HepG2 (cell line): ENCODE measurements around the gene ZMIZ1. TPM values are rescaled to one million over a fixed set of nuclear protein-coding genes. Genes with fewer than 3 reads are reported as not detected.

Experiments used
- ATAC-seq: fragments of 200-7000 bp; cut with Tn5 transposase; 3 replicates; pipeline ENCODE4 v1.9.1; 2020; ENCODE audit warnings: mild to moderate bottlenecking, moderate library complexity
- BruUV-seq: library from RNA; stranded (reverse); fragments of 400-500 nt; replicated peaks from 2 replicates; lab custom pipeline; 2021; lab: Mats Ljungman, UMichigan
- CTCF ChIA-PET: fragments of 300-600 bp; formaldehyde crosslinking; extraction: SDS; loops from one replicate; lab custom pipeline; 2021; ENCODE audit warnings: low total read pairs, inconsistent platforms, low intra/inter-chr PET ratio; lab: Yijun Ruan, JAX
- POLR2A ChIA-PET: fragments of 350-600 bp; sonication (Branson Sonifier 250); formaldehyde crosslinking; loops from one replicate; lab custom pipeline; 2020; ENCODE audit warnings: antibody characterized with exemption, inconsistent platforms; lab: Yijun Ruan, JAX
- DNase-seq: peaks from one replicate; pipeline ENCODE4 v3.0.0-alpha.2; 2015; ENCODE audit warnings: low spot score
- FAIRE-seq: peaks from 3 replicates; lab custom pipeline; 2011; peaks lifted over from hg19 to GRCh38; lab: Jason Lieb, UNC
- H2AFZ ChIP-seq: one replicate; pipeline ENCODE4 v1.6.1; 2011; ENCODE audit warnings: low read length, inconsistent platforms
- H3K27ac ChIP-seq: fragments of 300-600 bp; 3 replicates; pipeline ENCODE4 v1.8.0; 2011; ENCODE audit warnings: mixed run types, mild to moderate bottlenecking, mixed read lengths, low read length, inconsistent platforms; ENCODE audit not compliant: insufficient read depth; ENCODE audit errors: extremely low read length
- H3K27me3 ChIP-seq, 2 experiments: fragments of 200-600 bp in 1 of 2; 2 replicates in 1 of 2; 3 replicates in 1 of 2; pipeline versions ENCODE4 v1.6.0 to v1.8.0; 2011; ENCODE audit warnings: low read length in 2 of 2, mild to moderate bottlenecking in 2 of 2, moderate library complexity in 2 of 2, inconsistent platforms in 1 of 2; ENCODE audit not compliant: insufficient read depth in 2 of 2, control insufficient read depth in 1 of 2
- H3K36me3 ChIP-seq, 2 experiments: fragments of 200-600 bp in 1 of 2; replicated peaks in 1 of 2; 2 replicates in 1 of 2; 3 replicates in 1 of 2; pipeline versions ENCODE4 v1.5.1 to v1.8.0; 2011; ENCODE audit warnings: low read length in 2 of 2, inconsistent platforms in 1 of 2; ENCODE audit not compliant: insufficient read depth in 2 of 2, control insufficient read depth in 1 of 2
- H3K4me1 ChIP-seq: 2 replicates; pipeline ENCODE4 v1.5.1; 2012; ENCODE audit warnings: low read length, inconsistent platforms; ENCODE audit not compliant: insufficient read depth
- H3K4me2 ChIP-seq: 2 replicates; pipeline ENCODE4 v1.6.0; 2011; ENCODE audit warnings: low read depth, low read length, inconsistent platforms
- H3K4me3 ChIP-seq, 3 experiments: fragments of 200-600 bp in 1 of 3; sonication (generic), shearing (Covaris generic) in 1 of 3; replicated peaks in 1 of 3; 2 replicates each; pipeline ENCODE4 v1.5.1; 2011 to 2016; ENCODE audit warnings: low read length in 3 of 3, inconsistent platforms in 2 of 3, low read depth in 2 of 3, mild to moderate bottlenecking in 2 of 3, control low read depth in 1 of 3, mixed read lengths in 1 of 3; ENCODE audit not compliant: insufficient read depth in 1 of 3
- H3K79me2 ChIP-seq: one replicate; pipeline ENCODE4 v1.6.1; 2011; ENCODE audit warnings: low read length, inconsistent platforms; ENCODE audit not compliant: insufficient read depth
- H3K9ac ChIP-seq: 2 replicates; pipeline ENCODE4 v1.6.0; 2011; ENCODE audit warnings: mild to moderate bottlenecking, low read depth, low read length, inconsistent platforms; ENCODE audit not compliant: insufficient read depth
- H3K9me3 ChIP-seq: 2 replicates; pipeline ENCODE4 v1.5.1; 2012; ENCODE audit warnings: mild to moderate bottlenecking, low read length
- H4K20me1 ChIP-seq: 2 replicates; pipeline ENCODE4 v1.6.0; 2011; ENCODE audit warnings: inconsistent platforms, mild to moderate bottlenecking, low read length, moderate library complexity; ENCODE audit not compliant: insufficient read depth
- CHD4 ChIP-seq: fragments of 200-600 bp; sonication (generic); IDR thresholded peaks from 2 replicates; pipeline ENCODE4 v1.7.0; 2017; ENCODE audit warnings: mild to moderate bottlenecking, low read length, borderline replicate concordance
- FOXK1 ChIP-seq: sonication (generic); formaldehyde crosslinking; IDR thresholded peaks from 2 replicates; pipeline ENCODE4 v1.4.0; 2020; ENCODE audit warnings: low read depth, missing genetic modification reagents, borderline replicate concordance
- FOXK2 ChIP-seq: fragments of 450-650 bp; IDR thresholded peaks from 2 replicates; pipeline ENCODE4 v1.6.1; 2016
- FOXP1 ChIP-seq, 2 experiments: fragments of 450-650 bp in 1 of 2; IDR thresholded peaks; 2 replicates each; pipeline ENCODE4 v1.6.1; 2017 to 2018; ENCODE audit warnings: antibody characterized with exemption in 1 of 2
- NONO ChIP-seq, 2 experiments: fragments of 450-650 bp in 1 of 2; sonication (generic) in 1 of 2; formaldehyde crosslinking in 1 of 2; IDR thresholded peaks in 1 of 2; conservative IDR thresholded peaks in 1 of 2; 2 replicates each; pipeline versions ENCODE4 v1.6.1 to v1.8.0; 2017 to 2022; ENCODE audit warnings: mild to moderate bottlenecking in 1 of 2, missing genetic modification reagents in 1 of 2, moderate library complexity in 1 of 2
- RAD51 ChIP-seq: fragments of 450-650 bp; IDR thresholded peaks from 2 replicates; pipeline ENCODE4 v1.6.1; 2016; ENCODE audit warnings: borderline replicate concordance
- TEAD3 ChIP-seq: optimal IDR thresholded peaks from 2 replicates; pipeline ENCODE3; 2016; ENCODE audit warnings: borderline replicate concordance
- TRAFD1 ChIP-seq: sonication (generic); formaldehyde crosslinking; IDR thresholded peaks from 2 replicates; pipeline ENCODE4 v1.5.1; 2020; ENCODE audit warnings: missing genetic modification reagents, mild to moderate bottlenecking, borderline replicate concordance
- U2AF1 ChIP-seq: fragments of 200-400 bp; formaldehyde crosslinking; optimal IDR thresholded peaks from 2 replicates; pipeline ENCODE3; 2017; ENCODE audit warnings: mild to moderate bottlenecking, low read depth, low read length
- ZNF570 ChIP-seq: sonication (generic); formaldehyde crosslinking; IDR thresholded peaks from 2 replicates; pipeline ENCODE4 v1.4.0; 2020; ENCODE audit warnings: mild to moderate bottlenecking, missing genetic modification reagents, borderline replicate concordance
- WGBS: methylation state at CpG from one replicate; pipeline ENCODE4 v1.1.6; 2017; ENCODE audit warnings: low lambda C conversion rate; 5-methylcytosine and 5-hydroxymethylcytosine counted together
- in situ Hi-C: cut with HindIII; loops from 2 replicates; pipeline ENCODE4 v1.10.0; 2017; ENCODE audit warnings: low pct_unique_long_range_greater_than_20kb; ENCODE audit not compliant: extremely low pct_ligation_motif_present
- intact Hi-C: fragments of 100-400 bp; cut with micrococcal nuclease; formaldehyde crosslinking; loops from one replicate; pipeline ENCODE4 v1.10.0; 2022; ENCODE audit not compliant: unreplicated experiment
- polyA plus RNA-seq, 8 experiments: library from polyadenylated mRNA; depleted of rRNA in 3 of 8; stranded (reverse) in 7 of 8; unstranded in 1 of 8; fragments of >200 nt; fragmentation: Illumina TruSeq in 4 of 8; extraction: Trizol in 4 of 8; gene quantifications; 2 replicates each; pipeline versions ENCODE4 v1.2.1 to v1.2.3, GENCODE V29; 2011 to 2016; ENCODE audit warnings: low read depth in 4 of 8, missing spikeins in 1 of 8, mixed read lengths in 1 of 8; ENCODE audit not compliant: insufficient read depth in 1 of 8
- total RNA-seq, 5 experiments: library from RNA; depleted of rRNA; stranded (reverse); fragments of >200 nt; fragmentation: Illumina TruSeq; extraction: Trizol; gene quantifications; 2 replicates each; pipeline ENCODE4 v1.2.3, GENCODE V29; 2016; ENCODE audit warnings: low read depth in 1 of 5
- TF ChIP-seq, protein P1 (sequence below): fragments of 450-650 bp; IDR thresholded peaks from 2 replicates; pipeline ENCODE4 v1.6.1; 2016

The ZMIZ1 gene
- total and polyA plus RNA-seq, 2 of the 13 experiments (the other 11 are each of a cell fraction or from before 2014, with no cell fraction given), result 5.3 to 10.2 TPM

DNA sequence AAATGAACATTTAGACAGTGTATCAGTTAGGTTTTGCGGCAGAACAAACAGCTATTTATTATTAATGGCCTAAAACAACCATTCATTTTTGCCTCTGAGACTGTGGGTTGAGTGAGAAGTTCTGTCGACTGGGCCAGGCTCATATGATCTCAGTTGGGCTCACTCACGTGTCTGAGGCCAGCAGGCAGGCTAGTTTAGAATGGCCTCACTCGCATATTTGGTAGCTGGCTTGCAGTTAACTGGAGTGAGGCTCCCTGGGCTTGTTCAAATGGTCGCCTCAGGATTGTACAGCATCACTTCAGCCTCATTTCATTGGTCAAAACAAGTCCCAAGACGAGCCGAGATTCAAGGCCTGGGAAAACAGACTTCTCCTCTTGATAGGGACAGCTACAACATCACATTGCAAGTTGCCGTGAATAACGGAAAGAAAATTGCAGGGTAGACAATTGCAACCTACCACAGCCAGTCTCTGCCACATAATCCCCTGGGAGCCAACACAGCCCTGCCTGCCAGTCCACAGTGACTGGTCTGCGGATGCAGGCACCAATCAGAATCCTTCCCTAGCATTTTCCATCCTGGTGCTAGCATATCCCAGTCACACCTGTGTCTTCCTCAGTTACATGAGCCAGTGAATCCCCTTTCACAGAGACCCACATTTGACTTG is 255.4 kb downstream of the ZMIZ1 start:
- Histone ChIP-seq H3K9ac (no peak overlapping the region), H3K4me3 (no peak overlapping the region), H3K27ac (no peak overlapping the region), H3K27me3 (0 out of 5 replicates have a peak, but pooled peaks cover 0 to 3% of the 10 kb centered on the region in 2 experiments), H4K20me1 (no peaks in the 10 kb centered on the region), H3K36me3 (no peaks in the 10 kb centered on the region), H2AFZ (no peak overlapping the region), H3K4me1 (peaks cover 10% of the 10 kb centered on the region; the same call in 1 of the 2 replicates), H3K4me2 (no peak overlapping the region), H3K79me2 (no peaks in the 10 kb centered on the region), H3K9me3 (no peaks in the 10 kb centered on the region)
- 55% methylated on average over 10 of the region's 10 CpGs for WGBS
- no peak for DNase-seq
- CTCF ChIA-PET, result no interaction called here
- ATAC-seq, result no peak
- no peak for FAIRE-seq
- BruUV-seq, result no TSS peak
- in situ Hi-C loops, result no loop called here
- TF ChIP-seq ZNF570 (CRISPR knock-in tag), result no peak
- TF ChIP-seq TEAD3, result no peak
- intact Hi-C loops, result no loop called here
- POLR2A ChIA-PET, result interaction anchor here (1.1 to 3.0 kb wide), 2 partner anchors 12 to 24 kb away, joined by 3 to 8 read pairs; partner anchors contain the start of gene PPIF

DNA sequence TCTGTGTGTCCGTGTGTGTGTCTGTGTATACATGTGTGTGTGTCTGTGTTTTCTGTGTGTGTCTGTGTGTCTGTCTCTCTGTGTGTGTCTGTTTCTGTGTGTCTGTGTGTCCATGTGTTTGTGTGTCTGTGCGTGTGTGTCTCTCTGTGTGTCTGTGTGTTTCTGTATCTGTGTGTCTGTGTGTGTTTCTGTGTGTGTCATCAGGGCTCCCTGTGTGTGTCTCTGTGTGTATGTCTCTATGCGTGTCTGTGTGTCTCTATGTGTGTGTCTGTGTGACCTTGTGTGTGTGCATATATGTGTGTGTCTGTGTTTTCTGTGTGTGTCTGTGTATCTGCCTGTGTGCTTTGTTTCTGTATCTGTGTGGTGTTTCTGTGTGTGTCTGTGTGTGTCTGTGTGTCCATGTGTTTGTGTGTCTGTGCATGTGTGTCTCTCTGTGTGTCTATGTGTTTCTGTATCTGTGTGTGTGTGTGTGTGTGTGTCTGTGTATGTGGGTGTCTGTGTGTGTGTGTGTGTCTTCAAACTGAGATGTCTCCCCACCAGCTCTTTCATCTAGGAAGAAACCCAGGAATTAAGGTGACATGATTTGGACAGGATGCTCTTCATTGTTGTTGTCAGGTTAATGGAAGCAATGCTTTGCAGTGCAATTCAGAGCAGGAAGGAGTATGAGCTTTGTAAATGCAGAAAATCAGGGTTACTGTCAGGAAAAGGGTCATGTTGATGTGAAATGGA is 257.8 kb downstream of the ZMIZ1 start:
- Histone ChIP-seq H3K27ac (no peak overlapping the region), H2AFZ (no peak overlapping the region), H3K79me2 (no peaks in the 10 kb centered on the region), H3K27me3 (0 out of 5 replicates have a peak, but pooled peaks cover 0 to 3% of the 10 kb centered on the region in 2 experiments), H3K9me3 (no peaks in the 10 kb centered on the region), H3K36me3 (no peaks in the 10 kb centered on the region), H3K4me1 (peaks cover 16% of the 10 kb centered on the region), H4K20me1 (no peaks in the 10 kb centered on the region), H3K4me2 (no peak overlapping the region), H3K9ac (peak overlapping the region; percentile 13; the same call in 1 of the 2 replicates), H3K4me3 (no peak overlapping the region)
- DNase-seq (no peak), ATAC-seq (no peak), FAIRE-seq (peak; percentile 49)
- ChIA-PET POLR2A (no interaction called here), CTCF (no interaction called here)
- 62% methylated on average over 3 of the region's 3 CpGs for whole genome bisulfite sequencing
- no TSS peak for BruUV-seq
- in situ Hi-C loops (no loop called here), intact Hi-C loops (no loop called here)
- TF ChIP-seq FOXP1 (IDR thresholded peaks at IDR 0.05) (0 out of 2 replicates have a peak, but pooled peaks have one; percentile 12), FOXP1 (CRISPR knock-in tag; IDR thresholded peaks at IDR 0.05) (no peak), FOXK1 (CRISPR knock-in tag) (no peak), CHD4 (no peak), FOXK2 (0 out of 2 replicates have a peak, but pooled peaks have one; percentile 1), NONO (IDR thresholded peaks at IDR 0.05) (0 out of 2 replicates have a peak, but pooled peaks have one; percentile 1), NONO (CRISPR knock-in tag; conservative IDR thresholded peaks at IDR 0.05) (no peak), U2AF1 (no peak), RAD51 (0 out of 2 replicates have a peak, but pooled peaks have one; percentile 4), TRAFD1 (CRISPR knock-in tag) (no peak)
- TF ChIP-seq, protein P1, sequence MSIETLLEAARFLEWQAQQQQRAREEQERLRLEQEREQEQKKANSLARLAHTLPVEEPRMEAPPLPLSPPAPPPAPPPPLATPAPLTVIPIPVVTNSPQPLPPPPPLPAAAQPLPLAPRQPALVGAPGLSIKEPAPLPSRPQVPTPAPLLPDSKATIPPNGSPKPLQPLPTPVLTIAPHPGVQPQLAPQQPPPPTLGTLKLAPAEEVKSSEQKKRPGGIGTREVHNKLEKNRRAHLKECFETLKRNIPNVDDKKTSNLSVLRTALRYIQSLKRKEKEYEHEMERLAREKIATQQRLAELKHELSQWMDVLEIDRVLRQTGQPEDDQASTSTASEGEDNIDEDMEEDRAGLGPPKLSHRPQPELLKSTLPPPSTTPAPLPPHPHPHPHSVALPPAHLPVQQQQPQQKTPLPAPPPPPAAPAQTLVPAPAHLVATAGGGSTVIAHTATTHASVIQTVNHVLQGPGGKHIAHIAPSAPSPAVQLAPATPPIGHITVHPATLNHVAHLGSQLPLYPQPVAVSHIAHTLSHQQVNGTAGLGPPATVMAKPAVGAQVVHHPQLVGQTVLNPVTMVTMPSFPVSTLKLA, result peak; percentile 28; the same call in 1 of the 2 replicates
